H9 (cell line): Measurements from ENCODE around the gene DDX28. TPM values are rescaled to one million over a fixed set of nuclear protein-coding genes. Genes with fewer than 3 reads are reported as not detected.
A peak's percentile ranks its signal among the peaks of the same experiment; 100 is the strongest.

Experiments
- DNase-seq: peaks from one replicate; pipeline ENCODE4 v3.0.0-alpha.2; 2017
- H2AFZ ChIP-seq: one replicate; pipeline ENCODE4 v1.6.1; 2013; ENCODE audit warnings: mild to moderate bottlenecking, low read length, control low read depth, moderate library complexity
- H2AK5ac ChIP-seq: 2 replicates; pipeline ENCODE4 v1.6.1; 2013; ENCODE audit warnings: low read length, control low read depth, mixed read lengths; ENCODE audit not compliant: insufficient read length
- H2BK120ac ChIP-seq: one replicate; pipeline ENCODE4 v1.6.1; 2013; ENCODE audit warnings: low read depth, mild to moderate bottlenecking, low read length, control low read depth, inconsistent platforms; ENCODE audit not compliant: poor library complexity, severe bottlenecking
- H2BK12ac ChIP-seq: 2 replicates; pipeline ENCODE4 v1.6.1; 2013; ENCODE audit warnings: low read length, control low read depth, mixed read lengths, low read depth; ENCODE audit not compliant: insufficient read length
- H2BK15ac ChIP-seq: 2 replicates; pipeline ENCODE4 v1.6.1; 2013; ENCODE audit warnings: low read depth, low read length, control low read depth
- H2BK20ac ChIP-seq: one replicate; pipeline ENCODE4 v1.6.1; 2013; ENCODE audit warnings: low read depth, mild to moderate bottlenecking, low read length, control low read depth, inconsistent platforms; ENCODE audit not compliant: poor library complexity, severe bottlenecking
- H2BK5ac ChIP-seq: 2 replicates; pipeline ENCODE4 v1.6.1; 2013; ENCODE audit warnings: low read length, control low read depth, mixed read lengths; ENCODE audit not compliant: insufficient read length
- H3K14ac ChIP-seq: 2 replicates; pipeline ENCODE4 v1.6.1; 2013; ENCODE audit warnings: low read length, control low read depth; ENCODE audit not compliant: insufficient read depth
- H3K18ac ChIP-seq: 2 replicates; pipeline ENCODE4 v1.6.1; 2013; ENCODE audit warnings: low read depth, mild to moderate bottlenecking, mixed read lengths, low read length, control low read depth; ENCODE audit not compliant: insufficient read length
- H3K23ac ChIP-seq: 2 replicates; pipeline ENCODE4 v1.6.1; 2013; ENCODE audit warnings: low read length, control low read depth, mixed read lengths, low read depth; ENCODE audit not compliant: insufficient read length
- H3K23me2 ChIP-seq: 2 replicates; pipeline ENCODE4 v1.6.1; 2013; ENCODE audit warnings: low read depth, mild to moderate bottlenecking, mixed read lengths, low read length, control low read depth; ENCODE audit not compliant: insufficient read length, poor library complexity, severe bottlenecking
- H3K27ac ChIP-seq: 2 replicates; pipeline ENCODE4 v1.5.1; 2013; ENCODE audit warnings: low read length, control low read depth, mixed read lengths, low read depth; ENCODE audit not compliant: insufficient read length
- H3K27me3 ChIP-seq: 2 replicates; pipeline ENCODE4 v1.6.1; 2013; ENCODE audit warnings: low read length, control low read depth, inconsistent platforms; ENCODE audit not compliant: insufficient read depth
- H3K4ac ChIP-seq: 2 replicates; pipeline ENCODE4 v1.6.1; 2013; ENCODE audit warnings: low read depth, mild to moderate bottlenecking, control low read depth, inconsistent platforms, low read length, moderate library complexity
- H3K4me1 ChIP-seq: 2 replicates; pipeline ENCODE4 v1.6.1; 2013; ENCODE audit warnings: low read length, control low read depth, inconsistent platforms; ENCODE audit not compliant: insufficient read depth
- H3K4me2 ChIP-seq: 2 replicates; pipeline ENCODE4 v1.6.1; 2013; ENCODE audit warnings: low read length, control low read depth, mixed read lengths; ENCODE audit not compliant: insufficient read length, insufficient read depth
- H3K56ac ChIP-seq: 2 replicates; pipeline ENCODE4 v1.6.1; 2013; ENCODE audit warnings: low read depth, mild to moderate bottlenecking, mixed read lengths, low read length, control low read depth; ENCODE audit not compliant: insufficient read length
- H3K79me1 ChIP-seq: 2 replicates; pipeline ENCODE4 v1.6.1; 2013; ENCODE audit warnings: low read depth, mild to moderate bottlenecking, moderate library complexity, low read length, control low read depth, inconsistent platforms; ENCODE audit not compliant: insufficient read depth, poor library complexity, severe bottlenecking
- H3K79me2 ChIP-seq: 2 replicates; pipeline ENCODE4 v1.6.1; 2013; ENCODE audit warnings: low read length, control low read depth, inconsistent platforms; ENCODE audit not compliant: insufficient read depth
- H3K9ac ChIP-seq: 2 replicates; pipeline ENCODE4 v1.6.1; 2013; ENCODE audit warnings: low read length, control low read depth, mixed read lengths; ENCODE audit not compliant: insufficient read length; ENCODE audit errors: extremely low read depth
- H3K9me3 ChIP-seq: one replicate; pipeline ENCODE4 v1.6.1; 2013; ENCODE audit warnings: low read depth, low read length, inconsistent platforms; ENCODE audit not compliant: control insufficient read depth
- H3T11ph ChIP-seq: one replicate; pipeline ENCODE4 v1.6.1; 2013; ENCODE audit warnings: mild to moderate bottlenecking, low read length, control low read depth, inconsistent platforms
- H4K20me1 ChIP-seq: one replicate; pipeline ENCODE4 v1.6.1; 2013; ENCODE audit not compliant: control insufficient read depth, insufficient read length, insufficient read depth
- H4K5ac ChIP-seq: 2 replicates; pipeline ENCODE4 v1.6.1; 2013; ENCODE audit warnings: low read depth, mild to moderate bottlenecking, mixed read lengths, low read length, control low read depth; ENCODE audit not compliant: insufficient read length
- H4K8ac ChIP-seq: replicated peaks from 2 replicates; pipeline ENCODE4 v1.6.1; 2013; ENCODE audit warnings: low read length, control low read depth, mixed read lengths, low read depth; ENCODE audit not compliant: insufficient read length
- H4K91ac ChIP-seq: 2 replicates; pipeline ENCODE4 v1.6.1; 2013; ENCODE audit warnings: low read depth, mild to moderate bottlenecking, moderate library complexity, mixed read lengths, low read length, control low read depth; ENCODE audit not compliant: insufficient read length
- H3K27ac Mint-ChIP-seq, 3 experiments: 2 replicates in 2 of 3; 3 replicates in 1 of 3; pipeline ENCODE4 v1.8.0; 2020 to 2021; ENCODE audit warnings: mixed read lengths in 3 of 3, mild to moderate bottlenecking in 1 of 3, moderate library complexity in 1 of 3
- H3K27me3 Mint-ChIP-seq: 2 replicates; pipeline ENCODE4 v1.8.0; 2021; ENCODE audit warnings: low read depth, mild to moderate bottlenecking, moderate library complexity, mixed read lengths
- H3K36me3 Mint-ChIP-seq, 3 experiments: 2 replicates in 2 of 3; 3 replicates in 1 of 3; pipeline ENCODE4 v1.8.0; 2020 to 2021; ENCODE audit warnings: low read depth in 3 of 3, mixed read lengths in 3 of 3; ENCODE audit not compliant: insufficient read depth in 1 of 3
- H3K4me1 Mint-ChIP-seq, 2 experiments: 2 replicates each; pipeline ENCODE4 v1.8.0; 2020; ENCODE audit warnings: mixed read lengths in 2 of 2
- H3K4me3 Mint-ChIP-seq, 2 experiments: 2 replicates in 1 of 2; 3 replicates in 1 of 2; pipeline ENCODE4 v1.8.0; 2020 to 2021; ENCODE audit warnings: mild to moderate bottlenecking in 2 of 2, mixed read lengths in 2 of 2, moderate library complexity in 1 of 2
- H3K9me3 Mint-ChIP-seq, 2 experiments: 2 replicates in 1 of 2; 3 replicates in 1 of 2; pipeline ENCODE4 v1.8.0; 2020; ENCODE audit warnings: mild to moderate bottlenecking in 2 of 2, mixed read lengths in 2 of 2, moderate library complexity in 1 of 2
- CTCF ChIP-seq: fragments of 200-600 bp; sonication (generic); conservative IDR thresholded peaks from 3 replicates; pipeline ENCODE4 v1.8.0; 2021; ENCODE audit warnings: antibody characterized with exemption, mild to moderate bottlenecking
- WGBS: extraction: QIAGEN DNeasy Blood & Tissue Kit; methylation state at CpG from one replicate; pipeline ENCODE4 v1.1.7; 2013; ENCODE audit warnings: missing lambda C conversion rate, low lambda C conversion rate, mixed read lengths; ENCODE audit not compliant: insufficient read length; ENCODE audit errors: extremely low coverage; 5-methylcytosine and 5-hydroxymethylcytosine counted together
- total RNA-seq: library from RNA; stranded (reverse); gene quantifications from 2 replicates; pipeline ENCODE4 v1.2.1, GENCODE V29; 2021

Gene DDX28
- total RNA-seq, 1 experiment from 2014 or later = 22.9 TPM

GRCh38 chr16:68022278-68022727 lies 729 bp downstream of the DDX28 start:
- H2BK12ac ChIP-seq = no peak overlapping the region
- no peak overlapping the region for H2AFZ ChIP-seq
- H2BK5ac ChIP-seq = no peak overlapping the region
- H3K23ac ChIP-seq = no peak overlapping the region
- H3K27me3 ChIP-seq = no peaks in the 10 kb centered on the region
- H2BK20ac ChIP-seq = no peak overlapping the region
- H3K9ac ChIP-seq = peak overlapping the region; percentile 93
- Mint-ChIP-seq H3K9me3 (no peaks in the 10 kb centered on the region; a peak in 1 of 5 replicates), H3K4me3 (peak overlapping the region; percentile 95 to 100), H3K27ac (peak overlapping the region; percentile 74 to 100 (median 99); a peak in 5 of 7 replicates), H3K27me3 (no peaks in the 10 kb centered on the region; the same call in 1 of the 2 replicates), H3K36me3 (peaks cover 9 to 30% (median 23%) of the 10 kb centered on the region in 3 experiments), H3K4me1 (peaks cover 6 to 17% of the 10 kb centered on the region in 2 experiments)
- H4K91ac ChIP-seq = peak overlapping the region; percentile 1
- H3K4me2 ChIP-seq = peak overlapping the region; percentile 82
- no peak overlapping the region for H3K56ac ChIP-seq
- H3T11ph ChIP-seq = no peak overlapping the region
- H3K23me2 ChIP-seq = peaks cover 5% of the 10 kb centered on the region
- no peak for TF ChIP-seq CTCF
- peak overlapping the region; percentile 45 for H4K5ac ChIP-seq
- no peaks in the 10 kb centered on the region for H3K9me3 ChIP-seq
- H4K20me1 ChIP-seq = no peaks in the 10 kb centered on the region
- H2AK5ac ChIP-seq = no peak overlapping the region
- no peak overlapping the region for H2BK120ac ChIP-seq
- H3K79me1 ChIP-seq = peaks cover 4% of the 10 kb centered on the region
- H3K4me1 ChIP-seq = peaks cover 4% of the 10 kb centered on the region; the same call in 1 of the 2 replicates
- H3K18ac ChIP-seq = peak overlapping the region; percentile 0
- H3K79me2 ChIP-seq = peaks cover 8% of the 10 kb centered on the region; the same call in 1 of the 2 replicates
- peak overlapping the region; percentile 91 for H3K14ac ChIP-seq
- no peak overlapping the region for H3K27ac ChIP-seq
- no peak overlapping the region for H2BK15ac ChIP-seq
- DNase-seq = no peak
- H4K8ac ChIP-seq = no peak overlapping the region
- no CpG with 5 or more reads among the region's 19 CpGs for WGBS
- H3K4ac ChIP-seq = peak overlapping the region; percentile 38; the same call in 1 of the 2 replicates
